Subcutaneous abdominal adipose tissue (tissue), 5 donors: ENCODE data around the gene NMRK1.

Experiments
- H3K27ac ChIP-seq: one replicate; pipeline ENCODE4 v1.7.0; 2013; ENCODE audit warnings: low read depth, mild to moderate bottlenecking, inconsistent platforms, low read length, moderate library complexity
- H3K27me3 ChIP-seq, 5 donors: one replicate each; pipeline ENCODE4 v1.7.0; 2013; ENCODE audit warnings: low read length in 5 of 5, inconsistent platforms in 1 of 5; ENCODE audit not compliant: control insufficient read depth in 5 of 5, insufficient read depth in 4 of 5
- H3K36me3 ChIP-seq, 5 donors: one replicate each; pipeline ENCODE4 v1.7.0; 2013; ENCODE audit warnings: low read length in 5 of 5; ENCODE audit not compliant: control insufficient read depth in 5 of 5, insufficient read depth in 5 of 5
- H3K4me1 ChIP-seq, 5 donors: one replicate each; pipeline ENCODE4 v1.7.0; 2013; ENCODE audit warnings: low read length in 5 of 5, mild to moderate bottlenecking in 3 of 5, moderate library complexity in 1 of 5; ENCODE audit not compliant: control insufficient read depth in 5 of 5, insufficient read depth in 5 of 5
- H3K4me3 ChIP-seq, 5 donors: one replicate each; pipeline ENCODE4 v1.7.0; 2013; ENCODE audit warnings: low read length in 5 of 5, low read depth in 1 of 5
- H3K9ac ChIP-seq, 5 donors: one replicate each; pipeline ENCODE4 v1.7.0; 2013; ENCODE audit warnings: low read length in 5 of 5, mild to moderate bottlenecking in 4 of 5, moderate library complexity in 3 of 5
- H3K9me3 ChIP-seq, 5 donors: one replicate each; pipeline ENCODE4 v1.7.0; 2013; ENCODE audit warnings: low read length in 5 of 5; ENCODE audit not compliant: control insufficient read depth in 5 of 5
- donor health status: healthy.
- donor health status: healthy.
- donor health status: healthy.
- donor health status: healthy.
- donor health status: healthy.

The NMRK1 gene

GRCh38 chr9:75120686-75121085 is 32.7 kb upstream of the NMRK1 start:
- Histone ChIP-seq H3K9me3 (no peaks in the 10 kb centered on the region), H3K36me3 (peaks cover 7 to 39% (median 23%) of the 10 kb centered on the region in 5 donors), H3K9ac (no peak overlapping the region), H3K4me1 (peaks cover 0 to 7% (median 0%) of the 10 kb centered on the region in 5 donors), H3K4me3 (no peak overlapping the region), H3K27ac (no peak overlapping the region), H3K27me3 (no peaks in the 10 kb centered on the region)

GRCh38 chr9:75117564-75117963 is 29.6 kb upstream of the NMRK1 start:
- Histone ChIP-seq H3K36me3 (peaks cover 7 to 39% (median 23%) of the 10 kb centered on the region in 5 donors), H3K9ac (no peak overlapping the region), H3K9me3 (no peaks in the 10 kb centered on the region), H3K27ac (no peak overlapping the region), H3K4me3 (no peak overlapping the region), H3K27me3 (no peaks in the 10 kb centered on the region), H3K4me1 (peaks cover 0 to 10% (median 0%) of the 10 kb centered on the region in 5 donors)

GRCh38 chr9:75116306-75116705 is 28.4 kb upstream of the NMRK1 start:
- Histone ChIP-seq H3K36me3 (peaks cover 7 to 30% (median 12%) of the 10 kb centered on the region in 5 donors), H3K27me3 (no peaks in the 10 kb centered on the region), H3K4me3 (no peak overlapping the region), H3K9ac (no peak overlapping the region), H3K9me3 (no peaks in the 10 kb centered on the region), H3K27ac (no peak overlapping the region), H3K4me1 (peaks cover 0 to 12% (median under 1%) of the 10 kb centered on the region in 5 donors)

GRCh38 chr9:75112789-75113188 is 24.8 kb upstream of the NMRK1 start:
- no peaks in the 10 kb centered on the region for H3K27me3 ChIP-seq
- peaks cover 0 to 4% (median 4%) of the 10 kb centered on the region in 5 donors for H3K36me3 ChIP-seq
- H3K4me3 ChIP-seq: no peak overlapping the region
- H3K9ac ChIP-seq: no peak overlapping the region
- no peaks in the 10 kb centered on the region for H3K9me3 ChIP-seq
- no peak overlapping the region for H3K27ac ChIP-seq
- peaks cover 0 to 34% (median 7%) of the 10 kb centered on the region in 5 donors for H3K4me1 ChIP-seq

GRCh38 chr9:75111019-75111622 is 23.2 kb upstream of the NMRK1 start:
- H3K27ac ChIP-seq: no peak overlapping the region
- peaks cover 0 to 35% (median 7%) of the 10 kb centered on the region in 5 donors for H3K4me1 ChIP-seq
- no peaks in the 10 kb centered on the region for H3K36me3 ChIP-seq
- H3K9me3 ChIP-seq: no peaks in the 10 kb centered on the region
- no peak overlapping the region for H3K9ac ChIP-seq
- no peak overlapping the region for H3K4me3 ChIP-seq
- no peaks in the 10 kb centered on the region for H3K27me3 ChIP-seq

- no peak overlapping the region for H3K9ac ChIP-seq
These were observed 21.4 kb upstream of the NMRK1 start for GRCh38 chr9:75109210-75109839.

GRCh38 chr9:75108571-75108970 is 20.6 kb upstream of the NMRK1 start:
- Histone ChIP-seq H3K27ac (no peak overlapping the region), H3K4me3 (no peak overlapping the region), H3K4me1 (peaks cover 0 to 42% (median 12%) of the 10 kb centered on the region in 5 donors)

More at GRCh38 chr9:75109210-75109839, 21.4 kb upstream of the NMRK1 start:
- H3K4me1 ChIP-seq: peaks cover 0 to 42% (median 12%) of the 10 kb centered on the region in 5 donors
- H3K4me3 ChIP-seq: no peak overlapping the region
- no peak overlapping the region for H3K27ac ChIP-seq
- H3K27me3 ChIP-seq: no peaks in the 10 kb centered on the region
- peaks cover 0 to 4% (median 0%) of the 10 kb centered on the region in 5 donors for H3K36me3 ChIP-seq
- H3K9me3 ChIP-seq: no peaks in the 10 kb centered on the region

GRCh38 chr9:75106857-75107256 is 18.9 kb upstream of the NMRK1 start:
- no peak overlapping the region for H3K9ac ChIP-seq
- no peak overlapping the region for H3K27ac ChIP-seq
- H3K36me3 ChIP-seq: peaks cover 0 to 6% (median 0%) of the 10 kb centered on the region in 5 donors
- H3K4me3 ChIP-seq: no peak overlapping the region
- H3K27me3 ChIP-seq: no peaks in the 10 kb centered on the region
- no peaks in the 10 kb centered on the region for H3K9me3 ChIP-seq
- peaks cover 0 to 38% (median 12%) of the 10 kb centered on the region in 5 donors for H3K4me1 ChIP-seq

More at GRCh38 chr9:75108571-75108970, 20.6 kb upstream of the NMRK1 start:
- Histone ChIP-seq H3K9ac (no peak overlapping the region), H3K9me3 (no peaks in the 10 kb centered on the region), H3K27me3 (no peaks in the 10 kb centered on the region), H3K36me3 (peaks cover 0 to 4% (median 0%) of the 10 kb centered on the region in 5 donors)

GRCh38 chr9:75105841-75106240 is 17.9 kb upstream of the NMRK1 start:
- no peak overlapping the region for H3K4me3 ChIP-seq
- peaks cover 0 to 6% (median 0%) of the 10 kb centered on the region in 5 donors for H3K36me3 ChIP-seq
- H3K9me3 ChIP-seq: no peaks in the 10 kb centered on the region
- peaks cover 0 to 39% (median 15%) of the 10 kb centered on the region in 5 donors for H3K4me1 ChIP-seq
- no peaks in the 10 kb centered on the region for H3K27me3 ChIP-seq
- no peak overlapping the region for H3K27ac ChIP-seq
- H3K9ac ChIP-seq: no peak overlapping the region

- Histone ChIP-seq H3K36me3 (peaks cover 0 to 6% (median 0%) of the 10 kb centered on the region in 5 donors), H3K4me3 (no peak overlapping the region), H3K27me3 (no peaks in the 10 kb centered on the region), H3K4me1 (peaks cover 0 to 40% (median 16%) of the 10 kb centered on the region in 5 donors), H3K27ac (no peak overlapping the region), H3K9ac (no peak overlapping the region), H3K9me3 (no peaks in the 10 kb centered on the region)
These were observed 17.1 kb upstream of the NMRK1 start for GRCh38 chr9:75105019-75105540.
